Measurements from ENCODE around the gene CHST4.

CHST4 gene

DNA sequence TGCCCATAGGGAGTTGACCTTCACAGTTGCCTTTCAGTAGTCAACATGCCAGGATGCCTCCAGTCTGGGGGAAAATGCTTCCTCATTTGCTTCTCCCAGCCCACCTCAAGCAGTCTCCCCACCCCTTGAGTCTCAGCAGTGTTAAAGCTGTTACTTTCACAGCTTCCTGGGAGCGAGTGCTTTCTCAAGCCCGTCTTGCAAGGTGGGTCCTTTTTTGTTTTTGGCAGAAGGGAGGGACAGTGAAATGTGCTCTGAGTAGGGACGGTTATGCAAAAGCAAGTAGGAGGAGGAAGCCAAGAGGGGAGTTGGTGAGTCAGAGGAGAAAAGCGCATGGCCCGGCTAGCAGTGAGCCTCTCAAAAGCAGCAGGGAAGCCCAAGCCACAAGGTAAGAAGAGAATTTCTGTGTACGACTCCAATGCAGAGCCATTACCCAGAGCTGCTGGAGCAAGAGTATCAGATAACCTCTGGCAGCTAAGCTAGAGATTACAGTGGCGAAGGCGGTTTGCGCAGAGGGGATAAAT is at the start of gene CHST4:
Gene CHST4 (plus strand): TSS at position 316 of the 521 bp plus-strand sequence. CDS start 10,252 bp downstream, outside the sequence.
- Histone ChIP-seq H3K27me3 (ENCODE audit: insufficient read depth, low read length) (no peaks in the 10 kb centered on the region), H3K4me1 (ENCODE audit: insufficient read depth, low read length) (peaks cover 9% of the 10 kb centered on the region), H2AFZ (ENCODE audit: low read depth, low read length) (no peak within 1 kb of the TSS), H3K9me3 (ENCODE audit: low read length) (no peaks in the 10 kb centered on the region), H3K4me3 (ENCODE audit: low read length) (no peak within 1 kb of the TSS), H3K36me3 (ENCODE audit: insufficient read depth, low read length) (no peaks in the 10 kb centered on the region)

GRCh38 chr16:71476457-71477124 is 49.6 kb upstream of the CHST4 start:
- peaks cover 43% of the 10 kb centered on the region for H3K36me3 ChIP-seq (ENCODE audit: insufficient read depth, low read length)
- no peaks in the 10 kb centered on the region for H3K27me3 ChIP-seq (ENCODE audit: insufficient read depth, low read length)
- no peak overlapping the region for H3K4me3 ChIP-seq (ENCODE audit: low read length)
- no peak overlapping the region for H2AFZ ChIP-seq (ENCODE audit: low read depth, low read length)
- H3K4me1 ChIP-seq (ENCODE audit: insufficient read depth, low read length) = no peaks in the 10 kb centered on the region
- H3K9me3 ChIP-seq (ENCODE audit: low read length) = no peaks in the 10 kb centered on the region

DNA sequence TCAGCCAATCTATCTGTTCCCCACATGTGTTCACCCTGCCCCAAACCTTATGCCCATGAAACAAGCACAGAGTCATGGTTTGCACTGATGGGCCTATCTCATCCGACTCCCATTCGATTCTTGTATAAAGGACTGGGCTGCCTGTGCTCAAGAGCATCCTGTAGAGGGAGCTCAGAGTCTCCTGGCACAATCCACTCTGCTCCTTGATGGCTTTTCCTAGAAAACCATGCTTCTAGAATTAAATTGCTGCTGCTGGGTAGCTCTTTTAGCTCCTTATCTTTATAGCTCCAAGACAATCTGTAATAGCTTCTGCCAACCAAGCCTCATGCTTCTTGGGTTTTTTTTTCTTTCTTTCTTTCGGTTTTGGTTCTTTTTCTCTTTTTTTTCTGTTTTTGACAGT is 46.8 kb upstream of the CHST4 start:
- no peak overlapping the region for H2AFZ ChIP-seq (ENCODE audit: low read depth, low read length)
- no peaks in the 10 kb centered on the region for H3K27me3 ChIP-seq (ENCODE audit: insufficient read depth, low read length)
- no peak overlapping the region for H3K4me3 ChIP-seq (ENCODE audit: low read length)
- peaks cover 47% of the 10 kb centered on the region for H3K36me3 ChIP-seq (ENCODE audit: insufficient read depth, low read length)
- peaks cover 7% of the 10 kb centered on the region for H3K4me1 ChIP-seq (ENCODE audit: insufficient read depth, low read length)
- no peaks in the 10 kb centered on the region for H3K9me3 ChIP-seq (ENCODE audit: low read length)

DNA sequence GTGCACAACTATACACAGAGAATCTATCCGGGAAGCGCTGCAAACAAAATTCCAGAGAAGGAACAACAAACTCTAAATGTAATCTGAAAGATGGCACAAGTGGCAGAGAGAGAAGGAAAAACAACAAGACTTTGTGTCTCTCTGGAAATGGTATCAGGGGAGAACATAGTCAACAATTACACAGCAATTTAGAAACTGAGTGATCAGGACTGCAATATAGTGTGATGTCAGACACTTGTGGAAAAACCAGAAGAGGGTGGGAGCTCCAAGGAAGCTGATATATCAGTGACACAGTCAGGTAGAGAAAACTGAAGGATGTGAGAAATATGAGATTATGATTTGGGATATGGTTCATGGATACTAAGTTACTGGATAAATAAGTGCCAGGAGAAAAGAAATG is 45.3 kb upstream of the CHST4 start:
- Histone ChIP-seq H2AFZ (ENCODE audit: low read depth, low read length) (no peak overlapping the region), H3K4me3 (ENCODE audit: low read length) (no peak overlapping the region), H3K36me3 (ENCODE audit: insufficient read depth, low read length) (peaks cover 33% of the 10 kb centered on the region), H3K9me3 (ENCODE audit: low read length) (no peaks in the 10 kb centered on the region), H3K4me1 (ENCODE audit: insufficient read depth, low read length) (peaks cover 7% of the 10 kb centered on the region), H3K27me3 (ENCODE audit: insufficient read depth, low read length) (no peaks in the 10 kb centered on the region)

DNA sequence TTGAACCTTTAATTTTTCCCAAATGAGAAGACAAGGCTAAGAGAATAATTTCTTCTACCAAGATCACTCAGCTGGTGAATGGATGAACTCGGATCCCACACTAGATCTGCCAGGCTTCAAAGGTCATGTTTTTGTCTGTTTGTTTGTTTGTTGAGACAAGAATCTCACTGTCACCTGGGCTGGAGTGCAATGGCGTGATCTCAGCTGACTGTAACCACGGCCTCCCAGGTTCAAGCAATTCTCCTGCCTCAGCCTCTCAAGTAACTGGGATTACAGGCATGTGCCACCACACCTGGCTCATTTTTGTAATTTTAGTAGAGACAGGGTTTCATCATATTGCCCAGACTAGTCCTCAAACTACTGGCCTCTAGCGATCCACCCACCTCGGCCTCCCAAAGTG is 43.7 kb upstream of the CHST4 start:
- Histone ChIP-seq H2AFZ (ENCODE audit: low read depth, low read length) (no peak overlapping the region), H3K4me1 (ENCODE audit: insufficient read depth, low read length) (peaks cover 7% of the 10 kb centered on the region), H3K27me3 (ENCODE audit: insufficient read depth, low read length) (no peaks in the 10 kb centered on the region), H3K4me3 (ENCODE audit: low read length) (no peak overlapping the region), H3K36me3 (ENCODE audit: insufficient read depth, low read length) (peaks cover 18% of the 10 kb centered on the region), H3K9me3 (ENCODE audit: low read length) (no peaks in the 10 kb centered on the region)

- peak overlapping the region; percentile 97 for H2AFZ ChIP-seq (ENCODE audit: low read depth, low read length)
- H3K4me1 ChIP-seq (ENCODE audit: insufficient read depth, low read length) = peaks cover 7% of the 10 kb centered on the region
- H3K9me3 ChIP-seq (ENCODE audit: low read length) = peaks cover 2% of the 10 kb centered on the region
- peaks cover 8% of the 10 kb centered on the region for H3K36me3 ChIP-seq (ENCODE audit: insufficient read depth, low read length)
- H3K27me3 ChIP-seq (ENCODE audit: insufficient read depth, low read length) = no peaks in the 10 kb centered on the region
- peak overlapping the region; percentile 81 for H3K4me3 ChIP-seq (ENCODE audit: low read length)
These were observed 42.0 kb upstream of the CHST4 start for GRCh38 chr16:71484006-71484893.

DNA sequence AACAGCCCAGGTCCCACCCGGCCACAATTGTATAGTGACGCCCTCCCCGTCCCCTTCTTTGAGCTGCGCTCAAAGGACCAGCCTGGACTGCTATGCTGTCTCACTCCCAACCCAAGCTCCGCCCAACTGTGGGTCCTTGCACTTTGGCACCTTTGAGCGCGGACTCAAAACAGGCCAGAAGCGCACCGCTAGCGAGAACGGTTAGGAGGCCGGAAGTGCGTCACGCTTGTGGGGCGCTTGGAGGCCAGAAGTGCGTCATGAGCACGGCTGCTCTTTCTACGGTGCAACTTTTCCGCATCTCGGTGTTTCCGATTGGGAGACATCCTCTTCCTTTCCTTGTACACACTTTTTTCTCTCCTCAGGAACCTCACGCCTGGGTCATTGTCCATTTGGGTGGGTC is 37.1 kb upstream of the CHST4 start, which contains the start of gene ZNF19:
Gene ZNF19 (minus strand): TSS at position 203 of the 400 bp plus-strand sequence. CDS start 7,210 bp downstream, outside the sequence.
- H3K27me3 ChIP-seq (ENCODE audit: insufficient read depth, low read length) = no peaks in the 10 kb centered on the region
- H3K4me1 ChIP-seq (ENCODE audit: insufficient read depth, low read length) = no peaks in the 10 kb centered on the region
- H3K36me3 ChIP-seq (ENCODE audit: insufficient read depth, low read length) = no peaks in the 10 kb centered on the region

DNA sequence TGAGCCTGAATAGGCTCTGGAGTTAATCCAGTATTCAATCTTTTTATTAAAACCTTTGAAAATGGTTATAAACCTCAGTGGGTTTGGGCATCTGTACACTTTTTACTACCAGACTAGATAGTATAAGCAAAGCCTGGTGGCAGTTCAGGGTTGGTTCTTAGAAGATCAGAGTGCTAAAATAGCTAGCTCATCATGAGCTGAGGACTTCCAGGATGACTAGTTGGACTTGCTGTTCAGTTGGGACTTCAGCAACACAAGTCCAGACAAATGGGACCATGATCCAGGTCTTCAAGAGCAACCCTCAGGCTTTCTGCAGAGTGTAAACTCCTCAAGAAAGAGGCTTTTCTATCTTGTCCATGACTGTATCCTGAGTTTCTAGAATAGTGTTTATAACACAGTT is 35.9 kb upstream of the CHST4 start:
- H2AFZ ChIP-seq (ENCODE audit: low read depth, low read length) = no peak overlapping the region
- no peaks in the 10 kb centered on the region for H3K36me3 ChIP-seq (ENCODE audit: insufficient read depth, low read length)
- no peaks in the 10 kb centered on the region for H3K27me3 ChIP-seq (ENCODE audit: insufficient read depth, low read length)
- peaks cover 6% of the 10 kb centered on the region for H3K9me3 ChIP-seq (ENCODE audit: low read length)
- H3K4me3 ChIP-seq (ENCODE audit: low read length) = no peak overlapping the region
- no peaks in the 10 kb centered on the region for H3K4me1 ChIP-seq (ENCODE audit: insufficient read depth, low read length)

More for the DNA sequence above, 37.1 kb upstream of the CHST4 start, which contains the start of gene ZNF19:
- Histone ChIP-seq H3K4me3 (ENCODE audit: low read length) (no peak within 1 kb of the TSS), H3K9me3 (ENCODE audit: low read length) (peaks cover 6% of the 10 kb centered on the region), H2AFZ (ENCODE audit: low read depth, low read length) (no peak within 1 kb of the TSS)

GRCh38 chr16:71491054-71491453 is 35.2 kb upstream of the CHST4 start:
- peaks cover 6% of the 10 kb centered on the region for H3K9me3 ChIP-seq (ENCODE audit: low read length)
- no peaks in the 10 kb centered on the region for H3K27me3 ChIP-seq (ENCODE audit: insufficient read depth, low read length)
- H3K4me1 ChIP-seq (ENCODE audit: insufficient read depth, low read length) = no peaks in the 10 kb centered on the region
- no peaks in the 10 kb centered on the region for H3K36me3 ChIP-seq (ENCODE audit: insufficient read depth, low read length)
- H3K4me3 ChIP-seq (ENCODE audit: low read length) = no peak overlapping the region
- H2AFZ ChIP-seq (ENCODE audit: low read depth, low read length) = no peak overlapping the region

- no peaks in the 10 kb centered on the region for H3K27me3 ChIP-seq (ENCODE audit: insufficient read depth, low read length)
- no peak overlapping the region for H2AFZ ChIP-seq (ENCODE audit: low read depth, low read length)
- no peak overlapping the region for H3K4me3 ChIP-seq (ENCODE audit: low read length)
- H3K4me1 ChIP-seq (ENCODE audit: insufficient read depth, low read length) = no peaks in the 10 kb centered on the region
- peaks cover 6% of the 10 kb centered on the region for H3K9me3 ChIP-seq (ENCODE audit: low read length)
- no peaks in the 10 kb centered on the region for H3K36me3 ChIP-seq (ENCODE audit: insufficient read depth, low read length)
These were observed 33.4 kb upstream of the CHST4 start for GRCh38 chr16:71492786-71493185.

- Histone ChIP-seq H3K4me3 (ENCODE audit: low read length) (no peak overlapping the region), H3K9me3 (ENCODE audit: low read length) (peaks cover 6% of the 10 kb centered on the region), H2AFZ (ENCODE audit: low read depth, low read length) (no peak overlapping the region), H3K27me3 (ENCODE audit: insufficient read depth, low read length) (no peaks in the 10 kb centered on the region), H3K36me3 (ENCODE audit: insufficient read depth, low read length) (no peaks in the 10 kb centered on the region), H3K4me1 (ENCODE audit: insufficient read depth, low read length) (no peaks in the 10 kb centered on the region)
These were observed 33.0 kb upstream of the CHST4 start for GRCh38 chr16:71493213-71493612.

DNA sequence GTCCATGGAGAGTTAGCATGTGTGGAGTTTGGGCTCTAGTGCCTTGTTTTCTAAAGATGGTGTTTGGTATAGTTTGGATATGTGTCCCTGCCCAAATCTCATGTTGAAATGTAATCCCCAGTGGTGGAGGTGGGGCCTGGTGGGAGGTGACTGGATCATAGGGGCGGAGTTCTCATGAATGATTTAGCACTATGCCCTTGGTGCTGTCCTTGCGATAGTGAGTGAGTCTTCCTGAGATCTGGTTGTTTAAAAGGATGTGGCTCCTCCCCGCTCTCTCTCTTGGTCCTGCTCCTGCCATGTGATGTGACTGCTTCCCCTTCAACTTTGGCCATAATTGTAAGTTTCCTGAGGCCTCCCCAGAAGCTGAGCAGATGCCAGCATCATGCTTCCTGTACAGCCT is 28.2 kb upstream of the CHST4 start:
- Histone ChIP-seq H3K4me1 (ENCODE audit: insufficient read depth, low read length) (no peaks in the 10 kb centered on the region), H3K36me3 (ENCODE audit: insufficient read depth, low read length) (no peaks in the 10 kb centered on the region), H3K27me3 (ENCODE audit: insufficient read depth, low read length) (no peaks in the 10 kb centered on the region), H3K9me3 (ENCODE audit: low read length) (no peaks in the 10 kb centered on the region), H2AFZ (ENCODE audit: low read depth, low read length) (no peak overlapping the region), H3K4me3 (ENCODE audit: low read length) (no peak overlapping the region)

- Histone ChIP-seq H3K36me3 (ENCODE audit: insufficient read depth, low read length) (no peaks in the 10 kb centered on the region), H3K27me3 (ENCODE audit: insufficient read depth, low read length) (no peaks in the 10 kb centered on the region), H3K4me1 (ENCODE audit: insufficient read depth, low read length) (no peaks in the 10 kb centered on the region), H3K4me3 (ENCODE audit: low read length) (no peak overlapping the region), H3K9me3 (ENCODE audit: low read length) (no peaks in the 10 kb centered on the region), H2AFZ (ENCODE audit: low read depth, low read length) (no peak overlapping the region)
These were observed 26.4 kb upstream of the CHST4 start for GRCh38 chr16:71499775-71500364.

Data from neuron (in vitro differentiated cells).